Inferior parietal cortex (tissue), 1 donor: Measurements from ENCODE around the gene PPP2R5E.

Source experiments
- DNase-seq: peaks from one replicate; pipeline ENCODE4 v3.0.0-alpha.2; 2016; ENCODE audit errors: extremely low spot score

Gene PPP2R5E

DNA sequence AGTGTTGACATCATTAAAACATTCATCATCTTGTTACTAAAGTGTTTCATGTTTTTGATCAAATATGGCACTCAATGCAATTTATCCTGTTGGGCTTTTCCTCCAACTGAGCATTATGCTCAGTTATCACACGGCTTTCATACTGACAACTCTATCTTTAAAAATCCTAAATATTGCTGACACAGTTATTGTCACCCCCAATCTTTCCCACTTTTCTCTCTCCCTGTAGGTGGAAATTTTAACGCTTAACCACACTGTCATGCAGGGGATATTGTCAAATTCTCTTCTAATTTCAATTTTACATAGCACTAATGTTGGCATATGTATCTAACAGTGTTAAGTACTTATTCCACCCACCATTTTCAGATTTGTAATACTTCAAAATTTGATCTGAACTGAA lies 164.7 kb downstream of the PPP2R5E start:
- no peak for DNase-seq

DNA sequence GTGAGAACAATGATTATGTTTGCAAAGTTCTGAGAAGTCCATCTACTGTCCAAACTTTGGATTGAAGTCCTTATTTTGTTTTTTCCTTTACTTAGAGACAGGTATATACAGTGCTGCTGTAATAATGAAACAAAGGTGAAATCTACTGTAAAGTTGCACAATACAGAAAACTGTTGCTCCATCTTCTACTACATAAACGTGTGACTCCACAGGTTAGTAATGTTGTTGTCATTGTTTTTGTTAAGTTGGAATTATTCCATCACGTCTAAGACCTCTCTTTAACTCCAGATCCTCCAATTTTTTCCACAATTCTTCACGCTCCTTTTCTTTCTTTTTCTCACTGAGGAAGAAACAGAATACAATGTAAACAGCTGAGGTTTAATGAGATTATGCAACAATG lies 167.4 kb downstream of the PPP2R5E start:
- DNase-seq = no peak

GRCh38 chr14:63371613-63372012 lies 171.6 kb downstream of the PPP2R5E start:
- peak; percentile 21 for DNase-seq

GRCh38 chr14:63371033-63371432 lies 172.1 kb downstream of the PPP2R5E start:
- DNase-seq = no peak

GRCh38 chr14:63367742-63368364 lies 175.3 kb downstream of the PPP2R5E start:
- no peak for DNase-seq

GRCh38 chr14:63362389-63362819 lies 180.8 kb downstream of the PPP2R5E start:
- DNase-seq = no peak

- DNase-seq = no peak
These were observed 181.4 kb downstream of the PPP2R5E start for GRCh38 chr14:63361790-63362189.

DNA sequence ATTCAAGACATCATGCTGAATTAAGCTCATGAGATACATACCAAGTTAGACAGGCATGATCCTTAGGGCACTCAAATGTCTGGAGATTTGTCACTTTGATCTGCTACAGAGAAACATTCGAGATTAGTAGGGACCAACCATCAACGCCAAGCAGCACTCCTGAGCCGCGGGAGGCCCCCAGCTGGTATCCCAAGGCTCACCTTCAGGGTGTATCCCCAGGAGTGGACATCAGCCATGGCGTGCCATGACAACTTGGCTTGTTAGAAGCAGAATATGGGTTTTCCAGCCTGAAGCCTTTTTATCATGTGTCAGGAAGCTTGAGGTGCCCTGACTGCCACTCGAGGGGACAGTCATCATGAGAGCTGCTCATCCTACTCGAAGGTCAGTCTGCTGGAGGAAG lies 185.3 kb downstream of the PPP2R5E start:
- no peak for DNase-seq

GRCh38 chr14:63345826-63346225 lies 197.4 kb downstream of the PPP2R5E start:
- DNase-seq = no peak

GRCh38 chr14:63344336-63344735 lies 198.8 kb downstream of the PPP2R5E start:
- DNase-seq = no peak

GRCh38 chr14:63343878-63344277 lies 199.3 kb downstream of the PPP2R5E start:
- no peak for DNase-seq

DNA sequence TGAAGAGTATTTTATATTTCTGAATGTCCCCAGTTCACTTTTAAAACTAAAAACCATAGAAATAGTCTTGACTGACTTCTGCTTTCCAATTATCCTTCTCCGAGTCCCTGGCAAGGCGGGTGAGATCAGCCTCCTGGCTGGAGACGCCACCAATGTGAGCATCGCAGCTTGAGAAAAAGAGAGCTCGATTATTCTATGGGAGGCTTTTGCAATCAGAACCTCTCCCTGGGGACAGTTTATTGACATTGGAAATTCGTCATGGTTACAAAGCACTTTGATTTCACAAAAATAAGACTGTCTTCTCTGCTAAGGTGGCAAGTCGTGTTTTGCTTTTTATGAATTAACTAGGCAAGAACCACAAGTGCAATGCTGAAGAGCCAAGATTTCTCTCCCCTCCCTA lies 200.8 kb downstream of the PPP2R5E start:
- DNase-seq = no peak

- no peak for DNase-seq
These were observed 214.1 kb downstream of the PPP2R5E start for GRCh38 chr14:63328787-63329737.

GRCh38 chr14:63326840-63327239 lies 216.3 kb downstream of the PPP2R5E start:
- no peak for DNase-seq

- no peak for DNase-seq
These were observed 220.1 kb downstream of the PPP2R5E start for GRCh38 chr14:63322897-63323573.

GRCh38 chr14:63322472-63322871 lies 220.7 kb downstream of the PPP2R5E start:
- DNase-seq = no peak
